ENCODE results near the gene ANGPT4. TPM values are rescaled to one million over a fixed set of nuclear protein-coding genes. Genes with fewer than 3 reads are reported as not detected.

Gene ANGPT4
- total and polyA plus RNA-seq, 9 of the 15 experiments (the other 6 are each of a cell fraction or from before 2014, with no cell fraction given) = not detected

GRCh38 chr20:858011-858410 is 58.1 kb downstream of the ANGPT4 start:
- peaks cover 0 to 3% of the 10 kb centered on the region in 2 experiments; a peak in 2 of 5 replicates for H3K4me1 ChIP-seq (replicated peaks in 1 of 2; ENCODE audit: control insufficient read depth in 2 of 2, insufficient read depth in 2 of 2, low read length in 2 of 2)
- FAIRE-seq = no peak
- ChIA-PET POLR2A (interaction anchor here (1.0 to 1.1 kb wide), 2 partner anchors 11 to 12 kb away, joined by 3 read pairs; no protein-coding TSS in a partner anchor), CTCF (ENCODE audit: low intra/inter-chr PET ratio) (no interaction called here)
- BruUV-seq (replicated peaks) = no TSS peak
- no peak overlapping the region for H3K4me3 ChIP-seq
- intact Hi-C loops (cut with micrococcal nuclease) (no loop called here), in situ Hi-C loops (cut with MboI) (no loop called here)
- H2AFZ ChIP-seq (ENCODE audit: low read depth, low read length) = no peak overlapping the region
- no peaks in the 10 kb centered on the region for H4K20me1 ChIP-seq (replicated peaks; ENCODE audit: control insufficient read depth, insufficient read depth, low read length)
- no peaks in the 10 kb centered on the region for H3K36me3 ChIP-seq (ENCODE audit: control insufficient read depth, insufficient read depth, low read length)
- DNase-seq (ENCODE audit: extremely low read depth in 1 of 4, low spot score in 3 of 4) = no peak
- H3K9me1 ChIP-seq (ENCODE audit: control insufficient read depth, insufficient read depth, low read length) = no peaks in the 10 kb centered on the region
- no peaks in the 10 kb centered on the region for H3K9me3 ChIP-seq (replicated peaks; ENCODE audit: control insufficient read depth, insufficient read depth, low read depth, low read length)
- no peak overlapping the region for H3K9ac ChIP-seq (ENCODE audit: insufficient read depth in 1 of 2, low read depth in 2 of 2, low read length in 2 of 2)
- H3K27ac ChIP-seq (ENCODE audit: extremely low read depth, low read depth, low read length) = no peak overlapping the region
- H3K27me3 ChIP-seq (ENCODE audit: control insufficient read depth in 2 of 2, insufficient read depth in 2 of 2, low read length in 2 of 2) = no peaks in the 10 kb centered on the region
- TF ChIP-seq ZNF121 (CRISPR knock-in tag; conservative IDR thresholded peaks at IDR 0.05) = no peak
- no peak for TF ChIP-seq CREB5 (CRISPR knock-in tag; IDR thresholded peaks at IDR 0.05)
- TF ChIP-seq NKRF (IDR thresholded peaks at IDR 0.05; ENCODE audit: borderline replicate concordance) = no peak
- no peak for TF ChIP-seq MED1 (CRISPR knock-in tag; IDR thresholded peaks at IDR 0.05; ENCODE audit: borderline replicate concordance)
- TF ChIP-seq BRCA1 (IDR thresholded peaks at IDR 0.05) = no peak
- no peak for TF ChIP-seq BRCA1 (CRISPR knock-in tag; IDR thresholded peaks at IDR 0.05)
- TF ChIP-seq BMI1 (IDR thresholded peaks at IDR 0.05; ENCODE audit: low read length) = no peak
- TF ChIP-seq SIN3A (IDR thresholded peaks at IDR 0.05; ENCODE audit: borderline replicate concordance in 2 of 2, control insufficient read depth in 1 of 2, low read depth in 2 of 2, low read length in 2 of 2) = no peak
- no peak for TF ChIP-seq SAFB (IDR thresholded peaks at IDR 0.05; ENCODE audit: borderline replicate concordance, low read depth, low read length)
- H3K79me2 ChIP-seq (ENCODE audit: control insufficient read depth, insufficient read depth, low read length) = no peaks in the 10 kb centered on the region
- 34% methylated on average over 5 of the region's 6 CpGs for WGBS (ENCODE audit: insufficient coverage, low coverage, missing lambda C conversion rate)
- no peak for ATAC-seq
- no peak overlapping the region for H3K4me2 ChIP-seq (ENCODE audit: insufficient read depth, low read length)

All from K562 (cell line).